Measurements from ENCODE around the gene BOK. TPM values are rescaled to one million over a fixed set of nuclear protein-coding genes. Genes with fewer than 3 reads are reported as not detected.
A peak's percentile ranks its signal among the peaks of the same experiment; 100 is the strongest.

The BOK gene
- polyA plus RNA-seq, 3 donors: 0.05 TPM; not detected in 2

DNA sequence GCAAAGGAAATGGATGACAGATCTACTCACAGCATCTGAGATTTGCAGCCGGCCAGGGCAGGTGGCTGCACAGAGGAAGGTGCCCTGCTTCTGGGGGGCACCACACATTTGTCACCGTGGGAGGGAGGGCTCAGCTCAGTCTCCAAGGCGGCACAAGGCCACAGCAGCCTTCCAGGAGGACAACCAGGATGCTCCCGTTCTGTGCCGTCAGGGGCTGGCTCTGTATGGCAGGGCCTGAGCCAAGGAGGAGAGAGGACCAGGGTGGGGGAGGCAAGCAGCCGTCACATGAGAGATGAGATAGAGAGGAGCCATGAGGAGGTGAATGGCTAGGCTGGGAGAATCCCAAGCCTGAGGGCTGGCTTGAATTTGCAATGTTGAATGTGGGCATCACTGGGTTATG lies 4.6 kb upstream of the BOK start:
- H3K9ac ChIP-seq (ENCODE audit: insufficient read depth, low read length, poor library complexity, severe bottlenecking): peak overlapping the region; percentile 4
- no peaks in the 10 kb centered on the region for H3K79me2 ChIP-seq (ENCODE audit: insufficient read depth, low read length)
- no peaks in the 10 kb centered on the region for H3K36me3 ChIP-seq (replicated peaks in 1 of 2; ENCODE audit: control insufficient read depth in 1 of 2, insufficient read depth in 2 of 2, low read length in 2 of 2)
- H3K4me1 ChIP-seq (ENCODE audit: control insufficient read depth in 1 of 2, insufficient read depth in 2 of 2, low read length in 2 of 2): peaks cover 0 to 5% of the 10 kb centered on the region in 2 donors
- no peak overlapping the region for H3K27ac ChIP-seq (ENCODE audit: low read depth in 1 of 2, low read length in 2 of 2)
- H2AFZ ChIP-seq (ENCODE audit: insufficient read depth, low read depth, low read length, poor library complexity, severe bottlenecking): no peak overlapping the region
- Mint-ChIP-seq H3K9me3 (peaks cover 10 to 35% (median 28%) of the 10 kb centered on the region in 7 donors), H3K27ac (no peak overlapping the region), H3K27me3 (ENCODE audit: low read depth in 3 of 3) (peaks cover 47 to 75% (median 48%) of the 10 kb centered on the region in 3 donors), H3K4me3 (peak overlapping the region in 1 of 2 donors; percentile 46), H3K4me1 (peaks cover 3% of the 10 kb centered on the region), H3K36me3 (peaks cover 0 to 9% of the 10 kb centered on the region in 2 donors)
- H3K4me3 ChIP-seq (replicated peaks in 1 of 3; ENCODE audit: low read depth in 2 of 3, low read length in 3 of 3): no peak overlapping the region
- DNase-seq: no peak
- WGBS (ENCODE audit: insufficient coverage): 62% methylated on average over 4 of the region's 6 CpGs
- no peak for TF ChIP-seq CTCF (IDR thresholded peaks at IDR 0.05)
- peaks cover 19 to 36% of the 10 kb centered on the region in 2 donors for H3K27me3 ChIP-seq (ENCODE audit: control insufficient read depth in 2 of 2, insufficient read depth in 2 of 2, low read length in 2 of 2)
- intact Hi-C loops (cut with micrococcal nuclease): no loop called here
- H3K4me2 ChIP-seq (replicated peaks; ENCODE audit: extremely low read depth, low read length, poor library complexity, severe bottlenecking): no peak overlapping the region
- peaks cover 12 to 24% of the 10 kb centered on the region in 2 donors for H3K9me3 ChIP-seq (replicated peaks in 1 of 2; ENCODE audit: control insufficient read depth in 1 of 2, insufficient read depth in 1 of 2, low read length in 2 of 2)
- no peaks in the 10 kb centered on the region for H4K20me1 ChIP-seq (ENCODE audit: insufficient read depth, low read length)

GRCh38 chr2:241554610-241555322 lies 3.8 kb upstream of the BOK start:
- H3K27ac ChIP-seq (ENCODE audit: low read depth in 1 of 2, low read length in 2 of 2): no peak overlapping the region
- no peak overlapping the region for H3K4me3 ChIP-seq (replicated peaks in 1 of 3; ENCODE audit: low read depth in 2 of 3, low read length in 3 of 3)
- no peak overlapping the region for H3K4me3 Mint-ChIP-seq
- peaks cover 10 to 35% (median 28%) of the 10 kb centered on the region in 7 donors for H3K9me3 Mint-ChIP-seq
- intact Hi-C loops (cut with micrococcal nuclease): no loop called here
- peaks cover 45 to 74% (median 51%) of the 10 kb centered on the region in 3 donors for H3K27me3 Mint-ChIP-seq (ENCODE audit: low read depth in 3 of 3)
- no peak overlapping the region for H2AFZ ChIP-seq (ENCODE audit: insufficient read depth, low read depth, low read length, poor library complexity, severe bottlenecking)
- no peaks in the 10 kb centered on the region for H3K36me3 ChIP-seq (replicated peaks in 1 of 2; ENCODE audit: control insufficient read depth in 1 of 2, insufficient read depth in 2 of 2, low read length in 2 of 2)
- H3K9ac ChIP-seq (ENCODE audit: insufficient read depth, low read length, poor library complexity, severe bottlenecking): no peak overlapping the region
- H3K27me3 ChIP-seq (ENCODE audit: control insufficient read depth in 2 of 2, insufficient read depth in 2 of 2, low read length in 2 of 2): peaks cover 19 to 37% of the 10 kb centered on the region in 2 donors
- no peak overlapping the region for H3K27ac Mint-ChIP-seq
- H3K36me3 Mint-ChIP-seq: peaks cover 0 to 9% of the 10 kb centered on the region in 2 donors
- peaks cover 12 to 24% of the 10 kb centered on the region in 2 donors for H3K9me3 ChIP-seq (replicated peaks in 1 of 2; ENCODE audit: control insufficient read depth in 1 of 2, insufficient read depth in 1 of 2, low read length in 2 of 2)
- H4K20me1 ChIP-seq (ENCODE audit: insufficient read depth, low read length): no peaks in the 10 kb centered on the region
- H3K4me1 ChIP-seq (ENCODE audit: control insufficient read depth in 1 of 2, insufficient read depth in 2 of 2, low read length in 2 of 2): peaks cover 0 to 13% of the 10 kb centered on the region in 2 donors
- DNase-seq: no peak
- H3K79me2 ChIP-seq (ENCODE audit: insufficient read depth, low read length): no peaks in the 10 kb centered on the region
- no peak overlapping the region for H3K4me2 ChIP-seq (replicated peaks; ENCODE audit: extremely low read depth, low read length, poor library complexity, severe bottlenecking)
- no peak for TF ChIP-seq CTCF (IDR thresholded peaks at IDR 0.05)
- H3K4me1 Mint-ChIP-seq: peaks cover 3% of the 10 kb centered on the region
- WGBS (ENCODE audit: insufficient coverage): 78% methylated on average over 2 of the region's 7 CpGs
